HG02970 (cell line): Measurements from ENCODE around the gene CACTIN.

ENCODE experiments used
- ATAC-seq: cut with Tn5 transposase; IDR thresholded peaks from one replicate; pipeline ENCODE4 v1.9.1; 2021; ENCODE audit warnings: mild to moderate bottlenecking, moderate library complexity, moderate number of reproducible peaks; ENCODE audit not compliant: unreplicated experiment, low FRiP score

The CACTIN gene

DNA sequence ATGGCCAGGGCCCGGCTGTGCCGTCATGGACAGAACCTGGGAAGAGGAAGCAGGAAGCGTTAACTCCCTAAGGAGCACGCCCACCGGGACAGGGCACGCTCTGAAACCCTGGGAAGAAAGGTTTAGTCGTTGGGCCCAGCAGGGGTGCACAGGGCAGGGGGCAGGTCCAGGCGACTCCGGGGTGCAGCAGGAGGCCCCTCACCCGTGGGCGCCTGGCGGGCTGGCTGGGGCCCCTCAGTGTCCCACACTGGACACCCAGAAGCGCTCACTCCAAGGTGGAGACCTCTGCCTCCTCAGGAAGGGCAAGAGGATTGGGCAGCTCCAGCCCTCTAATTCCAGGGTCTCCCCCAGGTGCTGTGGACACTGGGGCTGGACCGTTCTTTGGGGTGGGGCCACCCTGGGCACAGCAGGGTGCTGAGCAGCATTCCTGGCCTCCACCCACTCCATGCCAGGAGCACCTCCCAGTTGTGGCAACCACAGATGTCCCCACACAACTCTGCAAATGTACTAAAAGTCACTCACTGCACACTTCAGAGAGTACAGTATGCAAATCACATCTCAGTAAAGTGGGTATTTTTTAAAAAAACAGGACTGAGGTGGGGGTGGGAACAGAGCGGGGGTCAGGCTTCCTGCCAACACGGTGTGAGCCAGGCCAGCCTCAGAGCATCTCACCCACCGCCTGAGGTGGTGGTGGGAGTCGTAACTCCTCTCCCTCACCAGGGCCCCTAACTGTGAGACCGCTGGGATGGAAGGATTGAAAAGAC lies 38.5 kb upstream of the CACTIN start:
- no peak for ATAC-seq

DNA sequence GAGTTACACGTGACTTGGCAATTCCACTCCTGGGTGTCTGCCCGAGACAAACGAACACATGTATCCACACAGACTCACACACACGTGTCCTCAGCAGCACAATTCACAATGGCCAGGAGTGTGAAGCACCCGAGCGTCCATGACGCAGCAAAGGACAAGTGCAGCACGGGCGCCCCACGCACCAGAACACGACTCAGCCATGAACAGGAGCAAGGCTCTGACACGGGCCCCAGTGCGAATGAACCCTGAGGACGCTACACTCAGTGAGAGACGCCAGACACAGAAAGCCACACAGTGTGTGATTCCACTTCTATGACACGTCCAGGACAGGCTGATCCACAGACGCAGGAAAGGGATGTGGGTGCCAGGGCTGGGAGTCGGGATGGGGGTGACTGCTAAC lies 37.2 kb upstream of the CACTIN start:
- no peak for ATAC-seq

GRCh38 chr19:3661284-3662238 lies 35.0 kb upstream of the CACTIN start:
- ATAC-seq = no peak

DNA sequence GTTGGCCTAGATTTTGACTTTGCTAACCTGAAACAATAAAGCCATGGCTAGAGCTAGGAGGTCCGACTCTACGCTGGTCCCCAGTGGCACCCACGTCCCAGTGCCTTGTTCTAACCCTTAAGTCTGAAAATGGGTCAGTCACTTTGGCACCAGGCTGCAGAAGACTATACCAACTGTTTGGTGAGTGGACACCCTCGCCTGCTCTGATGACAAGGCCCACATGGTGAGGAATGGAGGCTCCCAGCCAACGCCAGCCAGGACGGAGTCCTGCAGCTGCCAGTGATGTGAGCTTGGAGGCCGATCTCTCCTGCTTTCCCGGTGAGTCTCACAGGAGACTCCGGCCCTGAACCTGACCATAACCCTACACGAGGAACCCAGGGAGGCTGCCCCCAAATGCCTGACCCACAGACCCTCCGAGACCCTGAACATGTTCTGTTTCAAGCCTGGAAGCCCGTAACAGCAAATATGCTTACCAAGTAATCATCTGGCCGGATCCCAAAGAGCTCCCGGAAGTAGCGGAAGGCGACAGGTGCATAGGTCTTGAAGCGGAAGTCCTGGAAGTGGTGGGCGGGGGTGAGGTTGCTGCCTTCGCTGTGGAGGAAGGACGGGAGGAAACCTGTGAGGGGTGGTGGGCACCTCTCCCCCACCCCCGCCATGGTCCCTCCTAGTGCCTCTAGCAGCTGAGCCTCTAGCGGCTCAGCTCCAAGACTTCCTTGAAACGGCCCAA lies 34.1 kb upstream of the CACTIN start:
- ATAC-seq = no peak

GRCh38 chr19:3659746-3660112 lies 33.1 kb upstream of the CACTIN start:
- ATAC-seq = no peak

DNA sequence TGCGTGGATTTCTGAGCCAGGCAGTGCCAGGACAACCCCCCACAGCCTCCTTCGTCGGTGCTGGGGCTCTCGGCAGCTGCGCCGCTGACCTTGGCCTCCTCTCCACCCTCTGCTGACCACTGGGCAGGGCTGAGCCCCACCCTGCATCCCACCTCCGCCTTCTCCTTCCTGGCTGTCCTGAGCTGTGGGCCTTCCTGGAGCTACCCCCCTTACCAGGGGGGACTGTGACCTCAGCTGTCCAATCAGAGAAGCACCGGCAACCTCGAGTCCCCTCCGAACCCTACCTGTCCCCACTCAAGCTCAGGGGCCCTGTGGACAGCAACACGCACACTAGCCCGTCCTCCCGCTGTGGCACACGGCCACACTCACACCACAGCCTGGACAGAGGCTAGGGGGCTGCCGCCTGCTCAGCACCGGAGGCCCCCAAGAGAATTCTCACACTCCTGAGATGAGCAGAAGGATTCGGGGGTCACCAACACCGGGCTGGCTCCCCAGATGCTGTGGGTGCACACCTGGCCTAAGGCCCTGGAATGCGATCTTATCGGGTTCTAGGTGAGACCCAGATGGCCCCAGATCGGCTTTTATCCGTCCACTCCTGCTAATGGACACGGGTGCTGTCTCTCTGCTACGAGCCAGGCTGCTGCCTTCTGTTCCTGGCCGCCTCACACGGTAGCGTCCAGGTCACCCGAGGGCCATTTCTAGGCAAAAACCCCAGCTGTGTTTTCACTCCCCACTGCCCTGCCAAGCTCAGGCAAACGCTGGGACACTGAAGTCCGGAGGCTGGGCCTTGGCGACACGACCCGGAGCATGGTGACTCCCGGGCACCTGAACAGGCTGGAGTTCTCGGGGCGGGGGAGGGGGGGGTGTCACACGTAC lies 32.5 kb upstream of the CACTIN start:
- ATAC-seq = no peak

GRCh38 chr19:3658004-3658869 lies 31.6 kb upstream of the CACTIN start:
- ATAC-seq = no peak

DNA sequence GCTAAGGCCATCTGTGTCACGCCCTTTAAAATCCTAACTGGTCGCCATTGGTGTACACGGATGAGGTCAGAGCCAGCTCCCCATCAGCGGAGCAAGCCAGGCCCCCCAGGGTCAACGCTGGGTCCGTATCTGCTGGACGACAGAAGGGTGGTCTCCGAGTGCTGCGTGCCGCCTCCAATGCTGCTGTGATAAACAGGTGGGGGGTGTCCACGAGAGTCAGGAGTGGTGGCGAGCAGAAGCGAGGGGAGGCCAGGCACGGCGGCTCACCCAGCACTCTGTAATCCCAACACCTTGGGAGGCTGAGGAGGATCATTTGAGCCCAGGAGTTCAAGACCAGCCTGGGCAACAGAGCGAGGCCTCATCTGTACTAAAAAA lies 30.8 kb upstream of the CACTIN start:
- ATAC-seq = no peak

DNA sequence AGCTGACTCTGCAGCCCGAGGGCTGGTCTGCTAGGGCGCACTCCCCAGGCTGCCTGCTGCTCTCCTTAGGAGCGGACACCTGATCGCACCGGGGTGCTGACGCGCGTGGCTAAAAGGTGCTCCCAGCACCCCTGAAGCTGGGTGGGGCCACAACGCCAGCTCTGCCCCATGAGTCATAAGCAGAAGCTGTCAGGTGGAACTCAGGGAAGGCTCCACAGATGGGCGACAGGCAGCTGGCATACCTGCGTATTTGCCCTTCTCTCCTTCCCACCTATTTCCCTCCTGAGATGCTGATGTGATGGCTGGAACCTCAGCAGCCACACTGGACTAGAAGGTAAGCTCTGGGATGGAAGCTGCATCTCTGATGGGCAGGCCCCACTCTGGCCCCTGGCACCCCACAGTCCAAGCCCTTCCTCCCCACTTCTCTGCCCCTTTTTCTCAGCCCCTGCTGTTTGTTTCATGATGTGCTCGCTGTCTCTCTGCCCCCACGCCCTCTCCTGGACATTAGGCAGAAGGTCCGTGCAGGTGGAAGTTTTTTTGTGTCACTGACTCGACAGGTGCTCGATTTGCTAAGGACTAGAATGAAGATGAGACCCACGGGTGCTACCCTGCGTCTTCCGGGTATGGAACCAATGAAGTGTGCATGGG lies 30.3 kb upstream of the CACTIN start:
- no peak for ATAC-seq

GRCh38 chr19:3656073-3656746 lies 29.6 kb upstream of the CACTIN start:
- ATAC-seq = no peak

GRCh38 chr19:3655402-3656072 lies 28.9 kb upstream of the CACTIN start:
- no peak for ATAC-seq

DNA sequence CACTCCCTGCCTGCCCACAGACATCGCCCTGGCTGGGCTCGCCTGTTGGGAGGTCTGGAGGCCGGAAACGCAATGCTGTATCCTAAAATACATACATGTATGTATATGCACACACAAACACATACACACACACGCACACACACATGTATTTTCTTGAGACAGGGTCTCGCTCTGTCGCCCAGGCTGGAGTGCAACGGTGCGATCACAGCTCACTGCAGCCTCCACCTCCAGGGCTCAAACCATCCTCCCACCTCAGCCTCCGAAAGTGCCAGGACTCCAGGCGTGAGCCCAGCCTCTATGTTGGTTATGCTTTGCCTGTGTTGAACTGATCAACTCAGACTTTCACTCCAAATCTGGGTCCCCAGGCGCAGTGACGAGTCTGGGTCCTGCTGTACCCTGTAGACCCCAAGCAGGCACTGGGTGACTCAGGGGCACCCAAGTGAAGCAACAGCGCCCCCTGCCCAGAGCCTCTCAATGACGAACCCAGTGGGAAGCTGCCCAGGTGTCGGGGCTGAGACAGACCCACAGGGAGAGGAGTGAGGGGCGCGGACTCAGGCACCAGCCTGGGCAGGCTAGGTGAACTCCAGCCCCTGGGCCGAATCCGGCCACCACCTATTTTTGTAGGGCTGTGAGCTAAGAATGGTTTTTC lies 27.4 kb upstream of the CACTIN start:
- no peak for ATAC-seq

DNA sequence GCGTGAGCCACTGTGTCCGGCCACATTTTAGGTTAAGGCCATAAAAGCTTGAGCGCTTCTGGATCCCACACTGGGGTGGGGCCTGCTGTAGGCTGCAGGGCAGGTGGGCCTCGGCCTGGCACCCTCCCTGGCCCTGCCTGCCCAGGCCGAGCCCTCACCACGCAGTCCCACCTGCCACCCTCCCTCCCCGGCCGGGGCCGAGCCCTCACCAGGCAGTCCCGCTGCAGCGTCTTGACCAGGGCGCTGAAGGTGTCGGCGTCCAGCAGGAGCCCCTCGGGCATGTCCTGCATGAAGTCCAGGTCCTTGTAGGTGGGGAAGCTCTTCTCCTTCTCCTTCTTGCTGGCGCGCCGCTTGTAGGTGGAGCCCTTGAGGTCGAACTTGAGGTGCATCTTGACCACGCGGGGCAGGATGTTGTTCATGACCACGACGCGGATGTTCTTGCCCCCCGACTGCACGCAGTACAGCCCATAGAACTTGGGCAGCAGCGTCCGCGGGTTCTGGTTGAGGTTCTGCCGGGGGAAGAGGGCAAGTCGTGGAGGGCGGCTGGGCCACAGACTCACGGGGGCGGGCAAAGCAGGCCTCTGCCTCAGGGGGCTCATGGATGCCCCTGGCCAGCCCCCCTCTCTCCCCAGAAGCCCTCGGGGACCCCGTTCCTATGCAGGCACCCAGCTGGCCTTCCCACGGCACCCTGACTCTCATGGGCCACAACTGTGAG lies 26.6 kb upstream of the CACTIN start:
- no peak for ATAC-seq

- no peak for ATAC-seq
Observed at GRCh38 chr19:3652422-3652821, 25.8 kb upstream of the CACTIN start.

DNA sequence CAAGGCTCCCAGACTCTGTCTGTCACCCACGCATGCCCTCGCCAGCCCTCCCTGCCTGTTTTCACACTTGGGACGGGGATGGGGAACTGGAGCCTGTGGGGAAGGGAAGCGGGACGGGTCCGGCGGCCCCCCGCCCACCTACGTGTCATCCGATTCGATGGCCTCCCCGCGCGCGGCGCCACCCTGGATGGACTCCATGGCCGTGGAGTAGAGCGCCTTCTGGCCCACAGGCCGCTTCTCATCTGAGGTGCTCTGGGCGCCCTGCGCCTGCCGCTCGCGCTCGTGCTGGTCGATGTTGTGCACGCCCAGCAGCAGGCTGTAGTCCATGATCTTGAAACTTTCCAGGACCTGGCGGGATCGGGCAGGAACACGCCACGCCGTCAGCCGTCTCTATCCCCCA lies 25.1 kb upstream of the CACTIN start:
- ATAC-seq = no peak

GRCh38 chr19:3649888-3650287 lies 23.3 kb upstream of the CACTIN start:
- ATAC-seq = no peak
